HepG2 (cell line): Measurements from ENCODE around the gene SALL4. TPM values are rescaled to one million over a fixed set of nuclear protein-coding genes. Genes with fewer than 3 reads are reported as not detected.
A peak's percentile ranks its signal among the peaks of the same experiment; 100 is the strongest.

ENCODE experiments used
- HDAC1 ChIP-seq: sonication (generic); formaldehyde crosslinking; IDR thresholded peaks from 2 replicates; pipeline ENCODE4 v1.5.1; 2020; ENCODE audit warnings: mild to moderate bottlenecking, missing genetic modification reagents
- U2AF2 ChIP-seq: fragments of 200-400 bp; formaldehyde crosslinking; IDR thresholded peaks from 2 replicates; pipeline ENCODE4 v1.6.1; 2017; ENCODE audit warnings: low read depth, mild to moderate bottlenecking, low read length
- ZBED4 ChIP-seq: sonication (generic); formaldehyde crosslinking; IDR thresholded peaks from 2 replicates; pipeline ENCODE4 v1.4.0; 2020; ENCODE audit warnings: missing genetic modification reagents, borderline replicate concordance
- ZHX1 ChIP-seq: sonication (generic); formaldehyde crosslinking; IDR thresholded peaks from 2 replicates; pipeline ENCODE4 v1.8.1; 2022; ENCODE audit warnings: low read depth, mild to moderate bottlenecking, missing genetic modification reagents
- ZMYM3 ChIP-seq: sonication (generic); formaldehyde crosslinking; IDR thresholded peaks from 2 replicates; pipeline ENCODE4 v1.5.1; 2020; ENCODE audit warnings: mild to moderate bottlenecking, missing genetic modification reagents
- ZNF124 ChIP-seq: sonication (generic); formaldehyde crosslinking; IDR thresholded peaks from 2 replicates; pipeline ENCODE4 v1.4.0; 2020; ENCODE audit warnings: missing genetic modification reagents
- ZNF230 ChIP-seq: sonication (generic); formaldehyde crosslinking; IDR thresholded peaks from 2 replicates; pipeline ENCODE4 v1.4.0; 2020; ENCODE audit warnings: mild to moderate bottlenecking, missing genetic modification reagents
- ZNF407 ChIP-seq: sonication (generic); formaldehyde crosslinking; IDR thresholded peaks from one replicate; pipeline ENCODE4 v1.5.1; 2020; ENCODE audit warnings: mild to moderate bottlenecking, missing genetic modification reagents; ENCODE audit errors: not compliant biosample characterization
- ZNF468 ChIP-seq: sonication (generic); formaldehyde crosslinking; IDR thresholded peaks from 2 replicates; pipeline ENCODE4 v1.8.0; 2022; ENCODE audit warnings: mild to moderate bottlenecking, moderate library complexity, missing genetic modification reagents
- ZNF570 ChIP-seq: sonication (generic); formaldehyde crosslinking; IDR thresholded peaks from 2 replicates; pipeline ENCODE4 v1.4.0; 2020; ENCODE audit warnings: mild to moderate bottlenecking, missing genetic modification reagents, borderline replicate concordance
- ZNF781 ChIP-seq: sonication (generic); formaldehyde crosslinking; IDR thresholded peaks from 2 replicates; pipeline ENCODE4 v1.5.1; 2020; ENCODE audit warnings: borderline replicate concordance, mild to moderate bottlenecking, missing genetic modification reagents; ENCODE audit errors: not compliant biosample characterization
- polyA plus RNA-seq, 8 experiments: library from polyadenylated mRNA; depleted of rRNA in 3 of 8; stranded (reverse) in 7 of 8; unstranded in 1 of 8; fragments of >200 nt; fragmentation: Illumina TruSeq in 4 of 8; extraction: Trizol in 4 of 8; gene quantifications; 2 replicates each; pipeline versions ENCODE4 v1.2.1 to v1.2.3, GENCODE V29; 2011 to 2016; ENCODE audit warnings: low read depth in 4 of 8, missing spikeins in 1 of 8, mixed read lengths in 1 of 8; ENCODE audit not compliant: insufficient read depth in 1 of 8
- total RNA-seq, 5 experiments: library from RNA; depleted of rRNA; stranded (reverse); fragments of >200 nt; fragmentation: Illumina TruSeq; extraction: Trizol; gene quantifications; 2 replicates each; pipeline ENCODE4 v1.2.3, GENCODE V29; 2016; ENCODE audit warnings: low read depth in 1 of 5

The SALL4 gene
- total and polyA plus RNA-seq, 2 of the 13 experiments (the other 11 are each of a cell fraction or from before 2014, with no cell fraction given): 0.33 to 1.8 TPM

GRCh38 chr20:51800060-51800871, 2.1 kb downstream of the SALL4 start (continued):
- TF ChIP-seq ZNF781: peak; percentile 27
- TF ChIP-seq ZMYM3 (CRISPR knock-in tag): peak; percentile 83; the same call in 1 of the 2 replicates
- TF ChIP-seq ZNF570 (CRISPR knock-in tag): no peak
- peak; percentile 90 for TF ChIP-seq HDAC1
- TF ChIP-seq U2AF2: 0 out of 2 replicates have a peak, but pooled peaks have one; percentile 16
- no peak for TF ChIP-seq ZNF407
- 0 out of 2 replicates have a peak, but pooled peaks have one; percentile 37 for TF ChIP-seq ZHX1
- 0 out of 2 replicates have a peak, but pooled peaks have one; percentile 23 for TF ChIP-seq ZBED4 (CRISPR knock-in tag)
- no peak for TF ChIP-seq ZNF230 (CRISPR knock-in tag)
- no peak for TF ChIP-seq ZNF468 (CRISPR knock-in tag)
- peak; percentile 55; the same call in 1 of the 2 replicates for TF ChIP-seq ZNF124 (CRISPR knock-in tag)
